H1 (cell line): ENCODE data around the gene BCAR1. TPM values are rescaled to one million over a fixed set of nuclear protein-coding genes. Genes with fewer than 3 reads are reported as not detected.

ENCODE experiments used
- ASH2L ChIP-seq: fragments of 200-600, 300-600 bp; sonication (generic); IDR thresholded peaks from one replicate; pipeline ENCODE4 v1.7.1; 2017; ENCODE audit warnings: low read length
- CBX5 ChIP-seq: fragments of 300-800, 300-1000 bp; sonication (generic); IDR thresholded peaks from 2 replicates; pipeline ENCODE4 v1.7.1; 2016; ENCODE audit warnings: antibody characterized with exemption, low read length, low read depth
- CHD7 ChIP-seq: fragments of 300-600 bp; sonication (generic); IDR thresholded peaks from 2 replicates; pipeline ENCODE4 v1.7.1; 2012; ENCODE audit warnings: low read length, moderate library complexity, mild to moderate bottlenecking, inconsistent platforms; ENCODE audit not compliant: insufficient replicate concordance
- polyA plus RNA-seq, 7 experiments: library from polyadenylated mRNA; depleted of rRNA in 3 of 7; stranded (reverse) in 5 of 7; unstranded in 2 of 7; fragments of >200 nt in 5 of 7; fragments of 200-250 nt in 2 of 7; gene quantifications; 1 replicate in 5 of 7; 2 replicates in 1 of 7; 4 replicates in 1 of 7; pipeline versions ENCODE4 v1.2.1 to v1.2.3, GENCODE V29; 2011 to 2013; ENCODE audit warnings: missing spikeins in 2 of 7, mixed read lengths in 2 of 7
- total RNA-seq: library from RNA; stranded (reverse); fragmentation: NEBNext Ultra II Directional; extraction: Animal tissue kit (Norgen Biotek cat#: 25700); gene quantifications from 2 replicates; pipeline ENCODE4 v1.2.1, GENCODE V29; 2021
- TF ChIP-seq, protein P1 (sequence below): IDR thresholded peaks from 2 replicates; pipeline ENCODE4 v1.6.1; 2012; ENCODE audit warnings: low read length, inconsistent platforms

The BCAR1 gene
- total and polyA plus RNA-seq, 2 of the 8 experiments (the other 6 are each of a cell fraction or from before 2014, with no cell fraction given) = 59.8 to 105 TPM

GRCh38 chr16:75237398-75238131, 13.9 kb downstream of the BCAR1 start (continued):
- TF ChIP-seq CHD7 (no peak), ASH2L (no peak), CBX5 (no peak)
- TF ChIP-seq, protein P1, sequence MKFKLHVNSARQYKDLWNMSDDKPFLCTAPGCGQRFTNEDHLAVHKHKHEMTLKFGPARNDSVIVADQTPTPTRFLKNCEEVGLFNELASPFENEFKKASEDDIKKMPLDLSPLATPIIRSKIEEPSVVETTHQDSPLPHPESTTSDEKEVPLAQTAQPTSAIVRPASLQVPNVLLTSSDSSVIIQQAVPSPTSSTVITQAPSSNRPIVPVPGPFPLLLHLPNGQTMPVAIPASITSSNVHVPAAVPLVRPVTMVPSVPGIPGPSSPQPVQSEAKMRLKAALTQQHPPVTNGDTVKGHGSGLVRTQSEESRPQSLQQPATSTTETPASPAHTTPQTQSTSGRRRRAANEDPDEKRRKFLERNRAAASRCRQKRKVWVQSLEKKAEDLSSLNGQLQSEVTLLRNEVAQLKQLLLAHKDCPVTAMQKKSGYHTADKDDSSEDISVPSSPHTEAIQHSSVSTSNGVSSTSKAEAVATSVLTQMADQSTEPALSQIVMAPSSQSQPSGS = no peak
- TF ChIP-seq, all 59 proteins: peak for 0
